HG03558 (cell line): ENCODE results near the gene CDYL.

Experiments used
- ATAC-seq: cut with Tn5 transposase; IDR thresholded peaks from one replicate; pipeline ENCODE4 v1.9.1; 2021; ENCODE audit warnings: moderate number of reproducible peaks; ENCODE audit not compliant: unreplicated experiment; ENCODE audit errors: extremely low read depth

The CDYL gene

DNA sequence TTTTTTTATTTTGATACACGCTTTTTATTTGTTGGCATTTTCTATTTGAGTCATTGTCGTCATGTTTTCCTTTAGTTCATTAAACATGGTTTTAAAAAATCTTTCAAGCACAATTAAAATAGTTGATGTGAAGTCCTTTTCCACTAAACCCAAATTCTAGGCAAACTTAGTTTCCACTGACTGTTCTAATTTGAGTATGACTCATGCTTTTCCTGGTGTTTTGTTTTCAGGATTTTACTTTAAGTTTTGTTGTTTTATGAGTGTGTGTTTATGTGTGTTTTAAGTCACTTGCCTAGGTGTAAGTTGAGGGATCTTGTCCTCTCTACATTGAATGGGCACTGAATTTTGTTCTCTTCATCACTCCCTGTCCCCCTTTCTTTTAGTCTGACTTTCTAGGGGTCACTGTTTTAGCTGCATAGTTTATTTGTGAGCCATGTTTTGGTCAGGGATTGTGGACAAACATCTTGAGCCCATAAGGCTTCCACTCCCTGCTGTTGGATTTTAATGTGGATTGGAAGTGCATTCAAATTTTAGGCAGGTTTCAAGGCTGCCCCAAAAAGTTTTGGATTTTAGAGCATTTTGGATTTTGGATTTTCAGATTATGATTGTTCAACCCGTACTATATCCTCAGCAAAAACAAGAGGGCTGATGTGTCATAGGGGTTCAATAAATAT lies 94.8 kb downstream of the CDYL start:
- ATAC-seq: no peak

- no peak for ATAC-seq
These were observed 95.6 kb downstream of the CDYL start for GRCh38 chr6:4871825-4872224.

- ATAC-seq: no peak
These were observed 96.6 kb downstream of the CDYL start for GRCh38 chr6:4872841-4873240.

- ATAC-seq: no peak
These were observed 97.7 kb downstream of the CDYL start for GRCh38 chr6:4873928-4874327.

GRCh38 chr6:4879741-4880275 lies 103.6 kb downstream of the CDYL start:
- peak; percentile 69 for ATAC-seq

GRCh38 chr6:4880363-4880762 lies 104.2 kb downstream of the CDYL start:
- no peak for ATAC-seq

DNA sequence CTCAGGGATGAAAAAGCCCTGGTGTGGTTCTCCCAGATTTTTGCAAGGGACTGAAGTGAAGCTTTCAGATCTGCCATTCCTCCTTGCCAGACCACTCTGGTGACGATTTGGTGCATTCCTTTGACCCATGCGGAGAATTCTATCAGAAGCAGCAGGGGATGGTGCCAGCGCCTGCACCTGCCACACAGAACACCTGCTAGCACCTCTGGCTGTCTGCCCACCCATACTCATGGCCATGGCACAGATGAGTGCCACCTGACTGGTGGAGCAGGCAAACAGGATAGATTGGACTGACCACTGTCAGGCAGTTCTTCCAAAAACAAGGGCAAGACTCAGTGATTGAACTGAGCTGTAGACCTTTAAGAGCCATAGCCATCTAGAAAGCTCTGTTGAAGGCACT lies 107.1 kb downstream of the CDYL start:
- no peak for ATAC-seq

- no peak for ATAC-seq
These were observed 108.6 kb downstream of the CDYL start for GRCh38 chr6:4884646-4885340.

DNA sequence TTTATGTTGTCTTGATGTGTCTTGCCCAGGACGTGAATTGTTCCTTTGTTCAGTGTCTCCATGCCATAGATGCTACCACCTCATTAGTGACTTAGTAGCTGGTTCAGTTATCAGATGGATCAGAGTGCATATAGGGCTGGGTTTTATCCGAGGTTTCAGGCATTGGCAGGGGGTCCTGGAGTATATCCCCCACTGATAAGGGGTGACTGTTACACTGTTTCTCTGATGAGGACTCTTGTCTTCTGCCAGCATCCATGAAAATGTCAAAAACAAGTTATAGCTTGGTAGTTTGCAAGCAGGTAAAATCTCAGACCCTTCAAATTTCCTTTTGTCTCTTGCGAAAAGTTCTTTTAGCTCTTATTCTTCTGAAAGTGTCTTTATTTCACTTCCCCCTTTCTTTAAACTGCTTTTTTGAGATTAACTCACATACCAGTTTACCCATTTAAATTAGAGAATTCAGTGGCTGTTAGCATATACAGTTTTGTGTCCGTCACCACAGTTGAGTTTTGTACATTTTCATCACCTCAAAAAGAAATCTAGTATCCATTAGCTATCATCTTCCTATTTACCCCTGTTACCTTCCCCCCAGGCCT lies 109.2 kb downstream of the CDYL start:
- no peak for ATAC-seq

GRCh38 chr6:4888841-4889240 lies 112.6 kb downstream of the CDYL start:
- no peak for ATAC-seq

- ATAC-seq: no peak
These were observed 113.5 kb downstream of the CDYL start for GRCh38 chr6:4889701-4890100.

DNA sequence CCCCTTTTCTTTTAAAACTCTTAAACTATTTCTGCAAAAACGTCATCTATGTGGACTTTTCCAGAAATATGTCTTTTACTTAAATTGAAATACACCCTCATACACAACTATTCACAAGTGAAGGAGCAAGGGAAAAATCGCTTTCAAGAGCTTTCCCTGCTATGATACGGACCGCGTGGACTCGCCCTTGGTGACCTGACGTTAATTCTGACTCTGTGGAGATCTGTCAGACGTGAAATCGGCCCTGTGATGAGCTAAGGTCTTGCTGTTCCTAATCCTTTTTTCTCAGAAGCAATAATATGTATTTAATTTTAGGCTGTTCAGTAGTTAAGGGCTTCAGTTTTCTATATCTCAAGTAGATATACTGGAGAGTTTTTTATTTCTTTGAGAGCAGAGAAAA lies 114.0 kb downstream of the CDYL start:
- ATAC-seq: no peak

GRCh38 chr6:4890627-4891026 lies 114.4 kb downstream of the CDYL start:
- ATAC-seq: no peak

GRCh38 chr6:4891141-4891540 lies 114.9 kb downstream of the CDYL start:
- ATAC-seq: no peak

GRCh38 chr6:4892785-4893485 lies 116.7 kb downstream of the CDYL start:
- ATAC-seq: no peak

DNA sequence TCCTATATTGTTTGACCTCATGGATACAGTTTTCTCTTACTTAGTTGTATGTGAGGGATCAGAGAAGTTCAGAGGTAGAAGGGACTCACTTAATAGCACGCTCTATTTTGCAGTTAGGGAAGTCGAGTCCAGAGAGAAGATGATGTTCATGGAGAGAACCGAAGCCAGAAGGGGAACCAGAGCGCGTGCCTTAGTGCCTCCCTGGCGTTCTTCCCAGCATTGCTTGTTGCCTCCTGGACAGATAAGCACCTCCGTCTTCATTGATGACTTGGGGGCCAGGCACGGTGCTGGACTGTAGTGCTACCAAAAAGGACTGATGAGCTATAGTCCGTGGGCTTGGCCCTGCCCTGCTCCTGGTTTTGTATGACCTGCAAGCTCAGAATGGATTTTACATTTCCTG lies 117.8 kb downstream of the CDYL start:
- ATAC-seq: no peak

DNA sequence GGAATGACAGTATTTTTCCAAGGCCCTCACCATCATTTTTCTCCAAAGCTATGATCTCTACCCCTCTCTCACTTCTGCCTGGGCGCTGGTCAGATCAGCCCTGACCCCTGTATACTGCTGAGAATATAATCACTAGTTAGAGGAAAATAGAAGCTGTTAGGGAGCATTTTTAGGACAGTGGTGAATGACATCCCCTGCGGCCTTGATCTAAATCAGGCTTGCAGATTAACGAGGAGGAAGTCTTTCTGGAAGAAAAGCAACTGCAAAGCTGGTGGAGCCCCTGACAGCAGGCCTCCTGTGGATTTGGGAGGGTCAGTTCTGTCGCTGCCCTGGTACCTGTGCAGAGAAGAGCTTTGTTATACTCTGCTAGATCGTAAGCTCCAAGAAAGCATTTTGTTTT lies 119.8 kb downstream of the CDYL start:
- ATAC-seq: no peak

- ATAC-seq: no peak
These were observed 120.2 kb downstream of the CDYL start for GRCh38 chr6:4896401-4896800.

GRCh38 chr6:4899249-4900034 lies 123.2 kb downstream of the CDYL start:
- no peak for ATAC-seq

DNA sequence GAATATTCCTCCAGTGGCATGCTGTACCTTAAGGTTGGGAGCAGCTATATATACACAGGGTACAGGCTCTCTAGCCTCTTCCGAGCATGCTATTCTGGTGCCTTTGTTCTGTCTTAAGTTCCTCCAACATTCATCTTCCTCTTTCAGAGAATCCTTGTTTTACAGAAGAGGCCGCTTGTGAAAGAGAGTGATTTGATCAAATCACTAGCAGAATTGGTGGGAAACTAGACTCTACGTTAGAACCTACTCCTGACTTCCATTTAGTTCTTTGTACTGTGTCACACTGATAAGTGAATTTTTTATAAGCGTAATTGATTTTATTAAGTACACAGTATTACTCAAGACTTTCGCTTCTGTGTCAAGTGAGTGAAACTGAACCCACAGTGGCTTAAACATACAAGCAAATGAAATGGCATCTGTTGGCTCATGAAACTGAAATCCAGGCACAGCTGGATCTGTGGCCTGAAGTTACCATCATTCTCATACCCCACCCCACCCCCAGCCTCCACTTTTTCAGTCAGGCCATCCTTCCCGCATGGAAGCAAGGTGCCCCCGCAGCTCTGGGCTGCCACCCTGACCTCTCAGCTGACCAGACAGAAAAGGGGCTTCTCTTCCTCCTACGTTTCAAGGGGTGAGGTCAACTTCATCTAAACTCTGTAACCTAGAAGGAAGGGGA lies 125.3 kb downstream of the CDYL start:
- ATAC-seq: peak; percentile 43
